H1 (cell line): ENCODE results near the gene GPC6. TPM values are rescaled to one million over a fixed set of nuclear protein-coding genes. Genes with fewer than 3 reads are reported as not detected.

Experiments
- BCL11A ChIP-seq, 2 experiments: IDR thresholded peaks; one replicate each; pipeline ENCODE4 v1.6.1; 2011; ENCODE audit warnings: low read depth in 2 of 2, low read length in 2 of 2, mild to moderate bottlenecking in 2 of 2
- CEBPB ChIP-seq: IDR thresholded peaks from 2 replicates; pipeline ENCODE4 v1.6.1; 2012; ENCODE audit warnings: low read depth, low read length
- CHD7 ChIP-seq: fragments of 300-600 bp; sonication (generic); IDR thresholded peaks from 2 replicates; pipeline ENCODE4 v1.7.1; 2012; ENCODE audit warnings: low read length, moderate library complexity, mild to moderate bottlenecking, inconsistent platforms; ENCODE audit not compliant: insufficient replicate concordance
- JUND ChIP-seq: IDR thresholded peaks from 2 replicates; pipeline ENCODE4 v1.6.1; 2011; ENCODE audit warnings: mild to moderate bottlenecking, improper control_type of control experiment, low read length
- PHF8 ChIP-seq: fragments of 200-600 bp; sonication (generic); conservative IDR thresholded peaks from 2 replicates; pipeline ENCODE4 v1.7.1; 2012; ENCODE audit warnings: low read depth, mild to moderate bottlenecking, inconsistent platforms, low read length, moderate library complexity
- RFX5 ChIP-seq: IDR thresholded peaks from 2 replicates; pipeline ENCODE4 v1.6.1; 2011; ENCODE audit warnings: low read depth, low read length, improper control_type of control experiment, borderline replicate concordance
- SP4 ChIP-seq: IDR thresholded peaks from 2 replicates; pipeline ENCODE4 v1.6.1; 2012; ENCODE audit warnings: low read length, inconsistent platforms
- TAF7 ChIP-seq: optimal IDR thresholded peaks from 2 replicates; pipeline ENCODE3; 2011; ENCODE audit warnings: low read depth, mild to moderate bottlenecking, inconsistent platforms, low read length, moderate library complexity, borderline replicate concordance
- TEAD4 ChIP-seq: IDR thresholded peaks from 2 replicates; pipeline ENCODE4 v1.6.1; 2012; ENCODE audit warnings: low read depth, low read length, inconsistent platforms, mixed read lengths
- polyA plus RNA-seq, 7 experiments: library from polyadenylated mRNA; depleted of rRNA in 3 of 7; stranded (reverse) in 5 of 7; unstranded in 2 of 7; fragments of >200 nt in 5 of 7; fragments of 200-250 nt in 2 of 7; gene quantifications; 1 replicate in 5 of 7; 2 replicates in 1 of 7; 4 replicates in 1 of 7; pipeline versions ENCODE4 v1.2.1 to v1.2.3, GENCODE V29; 2011 to 2013; ENCODE audit warnings: missing spikeins in 2 of 7, mixed read lengths in 2 of 7
- total RNA-seq: library from RNA; stranded (reverse); fragmentation: NEBNext Ultra II Directional; extraction: Animal tissue kit (Norgen Biotek cat#: 25700); gene quantifications from 2 replicates; pipeline ENCODE4 v1.2.1, GENCODE V29; 2021

Gene GPC6
- total and polyA plus RNA-seq, 2 of the 8 experiments (the other 6 are each of a cell fraction or from before 2014, with no cell fraction given): 5.4 to 12.0 TPM

GRCh38 chr13:93521307-93521706, 294.7 kb downstream of the GPC6 start (continued):
- TF ChIP-seq CHD7 (no peak), TEAD4 (no peak), TAF7 (no peak), SP4 (no peak), CEBPB (no peak), JUND (no peak), PHF8 (no peak), RFX5 (no peak), BCL11A (IDR thresholded peaks at IDR 0.05; ENCODE audit: low read depth in 2 of 2, low read length in 2 of 2) (no peak)
